A673 (cell line): ENCODE results near the gene CDH12.
"Not testable (repeated sequence)": the region's sequence is repeated elsewhere in the genome, so short reads cannot be mapped to it uniquely, and the experiment has no call there.

Source experiments
- CTCF ChIP-seq: fragments of 300-800, 200-600 bp; sonication (generic); conservative IDR thresholded peaks from 2 replicates; pipeline ENCODE4 v1.5.1; 2017; ENCODE audit warnings: low read depth, mild to moderate bottlenecking, antibody characterized with exemption, low read length, moderate library complexity, mixed read lengths
- EZH2 ChIP-seq: fragments of 200-600 bp; sonication (generic); IDR thresholded peaks from 2 replicates; pipeline ENCODE4 v1.6.1; 2017; ENCODE audit warnings: borderline replicate concordance, low read depth, mild to moderate bottlenecking, mixed read lengths, antibody characterized with exemption, low read length; ENCODE audit not compliant: poor library complexity, severe bottlenecking

DNA sequence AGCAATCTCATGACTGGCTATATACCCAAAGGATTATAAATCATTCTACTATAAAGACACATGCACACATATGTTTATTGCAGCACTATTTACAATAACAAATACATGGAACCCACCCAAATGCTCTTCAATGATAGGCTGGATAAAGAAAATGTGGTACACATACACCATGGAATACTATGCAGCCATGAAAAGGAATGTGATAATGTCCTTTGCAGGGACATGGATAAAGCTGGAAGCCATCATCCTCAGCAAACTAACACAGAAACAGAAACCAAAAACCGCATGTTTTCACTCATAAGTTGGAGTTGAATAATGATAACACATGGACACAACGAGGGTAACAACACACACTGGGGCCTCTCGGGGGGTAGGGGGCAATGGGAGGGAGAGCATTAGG lies 520.2 kb downstream of the CDH12 start:
- TF ChIP-seq CTCF, EZH2: not testable (repeated sequence)
